Vagina (tissue), 2 donors: Measurements from ENCODE around the gene CYP26C1.

Experiments used
- POLR2A ChIP-seq, 2 donors: fragments of 450-650 bp; IDR thresholded peaks; one replicate each; pipeline ENCODE4 v1.6.1; 2017; ENCODE audit warnings: antibody characterized with exemption in 2 of 2, mild to moderate bottlenecking in 2 of 2, moderate library complexity in 2 of 2
- POLR2AphosphoS5 ChIP-seq, 2 donors: sonication (generic); formaldehyde crosslinking; IDR thresholded peaks; one replicate each; pipeline ENCODE4 v1.9.0; 2017; ENCODE audit warnings: antibody characterized with exemption in 2 of 2, mild to moderate bottlenecking in 2 of 2, low read depth in 1 of 2; ENCODE audit not compliant: insufficient read depth in 1 of 2
- TF ChIP-seq, protein P1 (sequence below), 3 experiments: fragments of 450-650 bp in 2 of 3; fragments of 200-600 bp in 1 of 3; sonication (generic) in 1 of 3; IDR thresholded peaks; one replicate each; pipeline ENCODE4 v1.5.1; 2017 to 2019; ENCODE audit warnings: antibody characterized with exemption in 3 of 3, mild to moderate bottlenecking in 2 of 3, moderate library complexity in 2 of 3

DNA sequence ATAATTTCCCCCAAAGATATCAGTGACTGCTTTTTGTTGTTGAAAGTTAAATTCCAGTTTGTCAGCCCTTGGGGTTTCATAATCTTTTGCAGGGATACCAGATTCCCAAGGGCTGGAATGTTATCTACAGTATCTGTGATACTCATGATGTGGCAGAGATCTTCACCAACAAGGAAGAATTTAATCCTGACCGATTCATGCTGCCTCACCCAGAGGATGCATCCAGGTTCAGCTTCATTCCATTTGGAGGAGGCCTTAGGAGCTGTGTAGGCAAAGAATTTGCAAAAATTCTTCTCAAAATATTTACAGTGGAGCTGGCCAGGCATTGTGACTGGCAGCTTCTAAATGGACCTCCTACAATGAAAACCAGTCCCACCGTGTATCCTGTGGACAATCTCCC, 16.3 kb downstream of the CYP26C1 start:
- no peak for TF ChIP-seq POLR2AphosphoS5 (IDR thresholded peaks at IDR 0.05; ENCODE audit: insufficient read depth in 1 of 2, low read depth in 1 of 2)
- TF ChIP-seq, protein P1, sequence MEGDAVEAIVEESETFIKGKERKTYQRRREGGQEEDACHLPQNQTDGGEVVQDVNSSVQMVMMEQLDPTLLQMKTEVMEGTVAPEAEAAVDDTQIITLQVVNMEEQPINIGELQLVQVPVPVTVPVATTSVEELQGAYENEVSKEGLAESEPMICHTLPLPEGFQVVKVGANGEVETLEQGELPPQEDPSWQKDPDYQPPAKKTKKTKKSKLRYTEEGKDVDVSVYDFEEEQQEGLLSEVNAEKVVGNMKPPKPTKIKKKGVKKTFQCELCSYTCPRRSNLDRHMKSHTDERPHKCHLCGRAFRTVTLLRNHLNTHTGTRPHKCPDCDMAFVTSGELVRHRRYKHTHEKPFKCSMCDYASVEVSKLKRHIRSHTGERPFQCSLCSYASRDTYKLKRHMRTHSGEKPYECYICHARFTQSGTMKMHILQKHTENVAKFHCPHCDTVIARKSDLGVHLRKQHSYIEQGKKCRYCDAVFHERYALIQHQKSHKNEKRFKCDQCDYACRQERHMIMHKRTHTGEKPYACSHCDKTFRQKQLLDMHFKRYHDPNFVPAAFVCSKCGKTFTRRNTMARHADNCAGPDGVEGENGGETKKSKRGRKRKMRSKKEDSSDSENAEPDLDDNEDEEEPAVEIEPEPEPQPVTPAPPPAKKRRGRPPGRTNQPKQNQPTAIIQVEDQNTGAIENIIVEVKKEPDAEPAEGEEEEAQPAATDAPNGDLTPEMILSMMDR (IDR thresholded peaks at IDR 0.05) = no peak
- no peak for TF ChIP-seq POLR2A (IDR thresholded peaks at IDR 0.05)
